Pancreas (tissue), 10 donors: ENCODE data around the gene COL4A3. TPM values are rescaled to one million over a fixed set of nuclear protein-coding genes. Genes with fewer than 3 reads are reported as not detected.
A peak's percentile ranks its signal among the peaks of the same experiment; 100 is the strongest.

ENCODE experiments used
- ATAC-seq, 4 donors: fragments of 200-7000 bp; cut with Tn5 transposase; one replicate each; pipeline versions ENCODE4 v1.8.0 to v1.9.1; 2020; ENCODE audit warnings: mild to moderate bottlenecking in 4 of 4, moderate library complexity in 4 of 4
- DNase-seq, 6 donors: peaks; one replicate each; pipeline ENCODE4 v3.0.0-alpha.2; 2020
- FAIRE-seq: peaks from 2 replicates; lab custom pipeline; 2012; peaks lifted over from hg19 to GRCh38; lab: Jason Lieb, UNC
- H3K27ac ChIP-seq, 4 donors: fragments of 200-600 bp; sonication (generic); 1 replicate in 3 of 4; 2 replicates in 1 of 4; pipeline versions ENCODE4 v1.5.0 to v1.8.0; 2020
- H3K27me3 ChIP-seq, 4 donors: fragments of 200-600 bp; one replicate each; pipeline ENCODE4 v1.8.0; 2021
- H3K36me3 ChIP-seq, 3 donors: fragments of 200-600 bp; sonication (generic) in 1 of 3; one replicate each; pipeline versions ENCODE4 v1.5.0 to v1.8.0; 2020 to 2021
- H3K4me1 ChIP-seq, 3 donors: fragments of 200-600 bp; one replicate each; pipeline ENCODE4 v1.8.0; 2021
- H3K4me3 ChIP-seq, 4 donors: fragments of 200-600 bp; sonication (generic) in 2 of 4; one replicate each; pipeline versions ENCODE4 v1.5.0 to v1.8.0; 2020 to 2021
- H3K9me3 ChIP-seq, 4 donors: fragments of 200-600 bp; one replicate each; pipeline ENCODE4 v1.8.0; 2021
- WGBS, 2 donors: extraction: QIAGEN DNeasy Blood & Tissue Kit; methylation state at CpG; one replicate each; pipeline ENCODE4 v1.1.7; 2013; 5-methylcytosine and 5-hydroxymethylcytosine counted together
- intact Hi-C, 3 donors: fragments of 100-400 bp; cut with DNase I; formaldehyde crosslinking; loops; one replicate each; pipeline versions ENCODE4 v1.11.1 to v1.14.2; 2022
- polyA plus RNA-seq, 2 donors: library from polyadenylated mRNA; stranded (reverse); fragments of 200-250 nt; gene quantifications; one replicate each; pipeline ENCODE4 v1.2.3, GENCODE V29; 2013
- total RNA-seq, 6 donors: library from RNA; stranded (reverse); fragmentation: NEBNext Ultra II Directional in 4 of 6; extraction: Animal tissue kit (Norgen Biotek cat#: 25700) in 4 of 6; gene quantifications; one replicate each; pipeline versions ENCODE4 v1.2.1 to v1.2.4, GENCODE V29; 2021 to 2023
- TF ChIP-seq, protein P1 (sequence below), 4 donors: fragments of 200-600 bp; sonication (generic) in 3 of 4; IDR thresholded peaks; one replicate each; pipeline versions ENCODE4 v1.5.0 to v1.8.0; 2021; ENCODE audit warnings: antibody characterized with exemption in 4 of 4
- donor health status: healthy with polysubstance abuse.
- donor health status: DM: no; HTN: no; CAD: no; lungs with moderate emphysema.
- donor health status: DM: no; HTN: no; CAD: no.
- donor health status: control.
- donor health status: control.
- donor health status: Bipolar disorder and iron deficiency.
- donor health status: DM: yes; HTN: yes; CAD: no.
- donor health status: DM: no; HTN: no; CAD: no.
- donor health status: DM: no; HTN: no; CAD: no.
- donor health status: DM: yes; HTN: yes; CAD: no.

The COL4A3 gene
- total and polyA plus RNA-seq, 8 donors: 0.38 to 4.9 (median 3.2) TPM

- Histone ChIP-seq H3K4me3 (no peak overlapping the region), H3K27me3 (no peaks in the 10 kb centered on the region), H3K4me1 (peaks cover 0 to 5% (median 3%) of the 10 kb centered on the region in 3 donors), H3K27ac (no peak overlapping the region), H3K9me3 (no peaks in the 10 kb centered on the region), H3K36me3 (no peaks in the 10 kb centered on the region)
- TF ChIP-seq, protein P1, sequence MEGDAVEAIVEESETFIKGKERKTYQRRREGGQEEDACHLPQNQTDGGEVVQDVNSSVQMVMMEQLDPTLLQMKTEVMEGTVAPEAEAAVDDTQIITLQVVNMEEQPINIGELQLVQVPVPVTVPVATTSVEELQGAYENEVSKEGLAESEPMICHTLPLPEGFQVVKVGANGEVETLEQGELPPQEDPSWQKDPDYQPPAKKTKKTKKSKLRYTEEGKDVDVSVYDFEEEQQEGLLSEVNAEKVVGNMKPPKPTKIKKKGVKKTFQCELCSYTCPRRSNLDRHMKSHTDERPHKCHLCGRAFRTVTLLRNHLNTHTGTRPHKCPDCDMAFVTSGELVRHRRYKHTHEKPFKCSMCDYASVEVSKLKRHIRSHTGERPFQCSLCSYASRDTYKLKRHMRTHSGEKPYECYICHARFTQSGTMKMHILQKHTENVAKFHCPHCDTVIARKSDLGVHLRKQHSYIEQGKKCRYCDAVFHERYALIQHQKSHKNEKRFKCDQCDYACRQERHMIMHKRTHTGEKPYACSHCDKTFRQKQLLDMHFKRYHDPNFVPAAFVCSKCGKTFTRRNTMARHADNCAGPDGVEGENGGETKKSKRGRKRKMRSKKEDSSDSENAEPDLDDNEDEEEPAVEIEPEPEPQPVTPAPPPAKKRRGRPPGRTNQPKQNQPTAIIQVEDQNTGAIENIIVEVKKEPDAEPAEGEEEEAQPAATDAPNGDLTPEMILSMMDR (IDR thresholded peaks at IDR 0.05): no peak
- WGBS, 2 donors: 88 to 90% methylated on average over 3 of the region's 3 CpGs
- intact Hi-C loops: no loop called here
- DNase-seq: no peak
- ATAC-seq: no peak
- FAIRE-seq: no peak
Measured at GRCh38 chr2:227147023-227147422, 17.4 kb upstream of the COL4A3 start.

DNA sequence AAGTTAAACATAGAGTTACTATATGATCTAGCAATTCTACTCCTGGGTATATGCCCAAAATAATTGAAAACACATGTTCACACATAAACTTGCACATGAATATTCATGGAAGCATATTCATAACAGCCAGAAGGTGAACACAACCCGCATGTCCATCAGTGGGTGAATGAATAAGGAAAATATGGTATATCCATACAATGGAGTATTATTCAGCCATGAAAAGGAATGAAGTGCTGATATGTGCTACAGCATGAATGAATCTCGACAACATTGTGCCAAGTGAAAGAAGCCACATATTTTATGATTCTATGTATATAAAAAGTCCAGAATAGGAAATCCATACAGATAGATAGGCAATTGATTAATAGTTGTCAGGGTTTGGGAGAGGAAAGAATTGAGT lies 16.3 kb upstream of the COL4A3 start:
- Histone ChIP-seq H3K4me3 (no peak overlapping the region), H3K9me3 (no peaks in the 10 kb centered on the region), H3K36me3 (no peaks in the 10 kb centered on the region), H3K27ac (no peak overlapping the region), H3K27me3 (no peaks in the 10 kb centered on the region), H3K4me1 (peaks cover 0 to 5% (median 3%) of the 10 kb centered on the region in 3 donors)
- DNase-seq: no peak
- WGBS, 2 donors: 84 to 92% methylated on average over 2 of the region's 2 CpGs
- no peak for ATAC-seq
- FAIRE-seq: no peak
- TF ChIP-seq, protein P1 (IDR thresholded peaks at IDR 0.05): no peak
- intact Hi-C loops: no loop called here

DNA sequence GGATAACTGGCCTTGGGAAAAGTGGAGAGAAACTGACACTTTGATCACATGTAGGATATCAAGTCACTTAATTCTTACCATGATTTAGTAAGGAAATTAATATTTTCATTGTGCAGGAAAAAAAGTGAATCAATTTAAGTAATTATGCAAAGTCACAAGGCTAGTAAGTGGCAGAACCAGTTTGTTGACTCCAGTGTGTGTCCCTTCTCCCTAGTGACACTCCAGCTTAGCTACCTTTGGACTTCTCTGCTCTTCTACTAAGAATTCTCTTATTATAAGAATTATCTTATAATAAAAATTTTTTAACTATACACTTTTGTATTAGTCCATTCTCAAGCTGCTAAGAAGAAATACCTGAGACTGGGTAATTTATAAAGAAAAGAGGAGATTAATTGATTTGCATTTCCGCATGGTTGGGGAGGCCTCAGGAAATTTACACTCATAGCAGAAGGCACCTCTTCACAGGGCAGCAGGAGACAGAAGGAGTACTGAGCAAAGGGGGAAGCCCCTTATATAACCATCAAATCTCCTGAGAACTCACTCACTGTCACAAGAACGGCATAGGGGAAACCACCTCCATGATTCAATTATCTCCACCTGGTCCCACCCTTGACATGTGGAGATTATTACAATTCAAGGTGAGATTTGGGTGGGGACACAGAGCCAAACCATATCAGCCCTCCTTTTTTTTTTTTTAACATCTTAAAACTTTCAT lies 14.0 kb upstream of the COL4A3 start:
- ATAC-seq: peak in 2 of 4 donors; percentile 45 to 58
- FAIRE-seq: no peak
- WGBS, 2 donors: 66 to 76% methylated on average over 2 of the region's 2 CpGs
- peaks cover 0 to 5% (median 3%) of the 10 kb centered on the region in 3 donors for H3K4me1 ChIP-seq
- no peak overlapping the region for H3K4me3 ChIP-seq
- no peaks in the 10 kb centered on the region for H3K27me3 ChIP-seq
- TF ChIP-seq, protein P1 (IDR thresholded peaks at IDR 0.05): no peak
- intact Hi-C loops: no loop called here
- no peaks in the 10 kb centered on the region for H3K36me3 ChIP-seq
- no peak for DNase-seq
- no peak overlapping the region for H3K27ac ChIP-seq
- H3K9me3 ChIP-seq: no peaks in the 10 kb centered on the region

DNA sequence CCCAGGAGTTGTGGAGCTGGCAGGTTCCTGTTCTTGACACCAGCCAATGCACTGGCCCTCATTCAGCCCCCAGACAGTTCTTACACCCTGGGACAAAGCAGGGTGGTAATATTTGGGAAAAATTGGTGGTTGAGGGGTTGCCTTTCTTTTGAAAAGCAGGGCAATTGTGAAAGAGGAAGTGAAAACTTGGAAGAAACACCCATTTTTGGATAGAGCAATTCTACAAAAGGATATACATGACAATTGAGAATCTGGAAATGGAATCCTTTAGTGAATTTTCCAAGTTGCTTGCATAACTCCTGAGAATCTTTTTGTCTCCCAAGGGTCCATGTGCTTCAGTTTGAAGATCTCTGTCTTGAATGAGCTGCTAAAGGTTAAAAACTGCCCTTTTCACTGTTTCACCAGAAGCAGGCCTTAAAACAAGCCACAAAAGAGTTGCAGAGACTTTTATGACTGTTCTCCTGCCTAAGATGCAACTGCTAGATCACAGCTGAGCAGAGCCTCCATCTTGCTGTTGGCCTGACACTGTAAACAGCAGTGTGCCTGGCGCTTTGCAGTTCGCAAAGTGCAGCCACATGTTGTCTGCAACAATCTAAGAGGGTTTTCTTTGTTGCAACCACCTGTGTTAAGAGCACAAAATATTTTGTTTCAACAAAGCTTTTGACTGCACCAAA lies 12.2 kb upstream of the COL4A3 start:
- ATAC-seq (no peak), DNase-seq (no peak), FAIRE-seq (no peak)
- no peaks in the 10 kb centered on the region for H3K9me3 ChIP-seq
- H3K27ac ChIP-seq: no peak overlapping the region
- 89 to 98% methylated on average over 2 of the region's 2 CpGs for WGBS, 2 donors
- intact Hi-C loops: no loop called here
- H3K27me3 ChIP-seq: no peaks in the 10 kb centered on the region
- H3K4me3 ChIP-seq: no peak overlapping the region
- TF ChIP-seq, protein P1 (IDR thresholded peaks at IDR 0.05): no peak
- H3K4me1 ChIP-seq: peaks cover 0 to 5% (median 3%) of the 10 kb centered on the region in 3 donors
- H3K36me3 ChIP-seq: no peaks in the 10 kb centered on the region

- no peak overlapping the region for H3K27ac ChIP-seq
- H3K4me3 ChIP-seq: no peak overlapping the region
- no peaks in the 10 kb centered on the region for H3K9me3 ChIP-seq
- WGBS, 2 donors: 57 to 58% methylated on average over 4 of the region's 4 CpGs
- DNase-seq (no peak), FAIRE-seq (no peak), ATAC-seq (peak in 2 of 4 donors; percentile 34 to 55)
- TF ChIP-seq, protein P1 (IDR thresholded peaks at IDR 0.05): no peak
- H3K36me3 ChIP-seq: no peaks in the 10 kb centered on the region
- H3K4me1 ChIP-seq: peaks cover 0 to 5% (median 3%) of the 10 kb centered on the region in 3 donors
- intact Hi-C loops: no loop called here
- H3K27me3 ChIP-seq: no peaks in the 10 kb centered on the region
Measured at GRCh38 chr2:227153307-227153706, 11.1 kb upstream of the COL4A3 start.
